ENCODE data around the gene NIM1K.

GRCh38 chr5:43255704-43256103 lies 63.7 kb downstream of the NIM1K start:
- TF ChIP-seq CTCF (IDR thresholded peaks at IDR 0.05; ENCODE audit: insufficient read depth, low read length), result no peak
- no peak for TF ChIP-seq POLR2AphosphoS5 (IDR thresholded peaks at IDR 0.05; ENCODE audit: low read depth)

Data from HL-60 (cell line).